ENCODE data around the gene DNAH2. TPM values are rescaled to one million over a fixed set of nuclear protein-coding genes. Genes with fewer than 3 reads are reported as not detected.

The DNAH2 gene
- total and polyA plus RNA-seq, 2 experiments from 2014 or later: 0.38 TPM; not detected in 1

- H3K27ac Mint-ChIP-seq: no peak overlapping the region
- 0 out of 2 replicates have a peak, but pooled peaks cover 3% of the 10 kb centered on the region for H3F3A ChIP-seq (replicated peaks; ENCODE audit: low read depth)
Observed at GRCh38 chr17:7830616-7831015, 113.1 kb downstream of the DNAH2 start.

More at GRCh38 chr17:7830616-7831015, 113.1 kb downstream of the DNAH2 start:
- peaks cover 58% of the 10 kb centered on the region for H3K27me3 ChIP-seq (ENCODE audit: insufficient read depth)
- H3K4me1 Mint-ChIP-seq: peaks cover 10% of the 10 kb centered on the region
- H3K4me3 ChIP-seq: no peak overlapping the region
- H3K9me3 Mint-ChIP-seq: no peaks in the 10 kb centered on the region
- H3K36me3 ChIP-seq (ENCODE audit: insufficient read depth): no peaks in the 10 kb centered on the region
- peaks cover 4% of the 10 kb centered on the region; the same call in 1 of the 2 replicates for H3K4me1 ChIP-seq (ENCODE audit: insufficient read depth)
- TF ChIP-seq ZNF114 (CRISPR knock-in tag; IDR thresholded peaks at IDR 0.05): no peak
- TF ChIP-seq CTCF (conservative IDR thresholded peaks at IDR 0.05; ENCODE audit: low read depth in 2 of 2): no peak
- no peak for TF ChIP-seq EZH2 (IDR thresholded peaks at IDR 0.05; ENCODE audit: low read depth, unreplicated experiment)
- no peak for TF ChIP-seq ZNF331 (CRISPR knock-in tag; IDR thresholded peaks at IDR 0.05; ENCODE audit: low read depth)
- TF ChIP-seq REST (IDR thresholded peaks at IDR 0.05; ENCODE audit: unreplicated experiment): no peak
- TF ChIP-seq JUNB (IDR thresholded peaks at IDR 0.05; ENCODE audit: unreplicated experiment): no peak
- no peak for TF ChIP-seq NANOG (IDR thresholded peaks at IDR 0.05; ENCODE audit: borderline replicate concordance)
- TF ChIP-seq ZNF462 (CRISPR knock-in tag; IDR thresholded peaks at IDR 0.05): no peak
- no peak for TF ChIP-seq STAT1 (IDR thresholded peaks at IDR 0.05; ENCODE audit: unreplicated experiment)
- TF ChIP-seq CREB1 (CRISPR knock-in tag; IDR thresholded peaks at IDR 0.05; ENCODE audit: low read depth): no peak
- no peak for TF ChIP-seq POLR2AphosphoS5 (IDR thresholded peaks at IDR 0.05; ENCODE audit: low read depth)
- no peak for TF ChIP-seq EZH2phosphoT487 (IDR thresholded peaks at IDR 0.05; ENCODE audit: unreplicated experiment)
- no peak for TF ChIP-seq ETS1 (IDR thresholded peaks at IDR 0.05)
- H3K27ac ChIP-seq (ENCODE audit: low read depth): no peak overlapping the region
- no peaks in the 10 kb centered on the region for H3K9me2 ChIP-seq (ENCODE audit: insufficient read depth)
- no peak overlapping the region for H2AFZ ChIP-seq
- H3K79me2 ChIP-seq (replicated peaks; ENCODE audit: insufficient read depth): no peaks in the 10 kb centered on the region
- ATAC-seq: no peak
- H3K4me3 Mint-ChIP-seq: no peak overlapping the region; the same call in 2 of the 3 replicates
- peaks cover 44% of the 10 kb centered on the region for H3K27me3 Mint-ChIP-seq (ENCODE audit: insufficient read depth, low read depth, poor library complexity)
- no peak for DNase-seq (ENCODE audit: low spot score)
- no peak overlapping the region for H3K4me2 ChIP-seq
- H4K20me1 ChIP-seq (replicated peaks; ENCODE audit: insufficient read depth): no peaks in the 10 kb centered on the region
- no peaks in the 10 kb centered on the region for H3K36me3 Mint-ChIP-seq (ENCODE audit: low read depth)

Data from GM23338 (cell line).